ENCODE results near the gene CCSER2.

GRCh38 chr10:84371944-84372343 lies 43.6 kb downstream of the CCSER2 start:
- TF ChIP-seq, protein P1, sequence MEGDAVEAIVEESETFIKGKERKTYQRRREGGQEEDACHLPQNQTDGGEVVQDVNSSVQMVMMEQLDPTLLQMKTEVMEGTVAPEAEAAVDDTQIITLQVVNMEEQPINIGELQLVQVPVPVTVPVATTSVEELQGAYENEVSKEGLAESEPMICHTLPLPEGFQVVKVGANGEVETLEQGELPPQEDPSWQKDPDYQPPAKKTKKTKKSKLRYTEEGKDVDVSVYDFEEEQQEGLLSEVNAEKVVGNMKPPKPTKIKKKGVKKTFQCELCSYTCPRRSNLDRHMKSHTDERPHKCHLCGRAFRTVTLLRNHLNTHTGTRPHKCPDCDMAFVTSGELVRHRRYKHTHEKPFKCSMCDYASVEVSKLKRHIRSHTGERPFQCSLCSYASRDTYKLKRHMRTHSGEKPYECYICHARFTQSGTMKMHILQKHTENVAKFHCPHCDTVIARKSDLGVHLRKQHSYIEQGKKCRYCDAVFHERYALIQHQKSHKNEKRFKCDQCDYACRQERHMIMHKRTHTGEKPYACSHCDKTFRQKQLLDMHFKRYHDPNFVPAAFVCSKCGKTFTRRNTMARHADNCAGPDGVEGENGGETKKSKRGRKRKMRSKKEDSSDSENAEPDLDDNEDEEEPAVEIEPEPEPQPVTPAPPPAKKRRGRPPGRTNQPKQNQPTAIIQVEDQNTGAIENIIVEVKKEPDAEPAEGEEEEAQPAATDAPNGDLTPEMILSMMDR (IDR thresholded peaks at IDR 0.05), result no peak
- TF ChIP-seq POLR2A (IDR thresholded peaks at IDR 0.05; ENCODE audit: low read depth) (no peak), POLR2AphosphoS5 (IDR thresholded peaks at IDR 0.05) (no peak), EP300 (IDR thresholded peaks at IDR 0.05) (no peak)

All from esophagus muscularis mucosa (tissue), 4 donors.